MM.1S (cell line): ENCODE results near the gene ERMAP.
A peak's percentile ranks its signal among the peaks of the same experiment; 100 is the strongest.

ENCODE experiments used
- DNase-seq: peaks from one replicate; pipeline ENCODE4 v3.0.0-alpha.2; 2015
- H2AFZ ChIP-seq: fragments of 300-600 bp; sonication (generic); 2 replicates; pipeline ENCODE4 v1.6.0; 2016; ENCODE audit warnings: antibody characterized with exemption, low read length
- H3F3A ChIP-seq: fragments of 300-600 bp; sonication (generic); 2 replicates; pipeline ENCODE4 v1.6.1; 2016; ENCODE audit warnings: mild to moderate bottlenecking, antibody characterized with exemption, low read length, moderate library complexity, mixed read lengths; ENCODE audit not compliant: insufficient read depth
- H3K27ac ChIP-seq: fragments of 300-600 bp; sonication (generic); 2 replicates; pipeline ENCODE4 v1.5.1; 2016; ENCODE audit warnings: mild to moderate bottlenecking, low read length
- H3K27me3 ChIP-seq: fragments of 300-600 bp; sonication (generic); replicated peaks from 2 replicates; pipeline ENCODE4 v1.6.0; 2016; ENCODE audit warnings: low read length; ENCODE audit not compliant: insufficient read depth
- H3K36me3 ChIP-seq: fragments of 300-600 bp; sonication (generic); replicated peaks from 2 replicates; pipeline ENCODE4 v1.6.1; 2016; ENCODE audit warnings: mild to moderate bottlenecking, low read length, mixed read lengths; ENCODE audit not compliant: insufficient read depth
- H3K4me1 ChIP-seq: fragments of 300-600 bp; sonication (generic); 2 replicates; pipeline ENCODE4 v1.6.1; 2016; ENCODE audit warnings: low read length, mixed read lengths
- H3K4me2 ChIP-seq: fragments of 300-600 bp; sonication (generic); 2 replicates; pipeline ENCODE4 v1.6.0; 2016; ENCODE audit warnings: low read depth, low read length
- H3K4me3 ChIP-seq: fragments of 300-600 bp; sonication (generic); 2 replicates; pipeline ENCODE4 v1.5.1; 2016; ENCODE audit warnings: low read length, mixed read lengths
- H3K79me2 ChIP-seq: fragments of 300-600 bp; sonication (generic); 2 replicates; pipeline ENCODE4 v1.6.1; 2016; ENCODE audit warnings: mixed run types, low read length, mixed read lengths
- H3K9ac ChIP-seq: fragments of 300-600 bp; sonication (generic); 2 replicates; pipeline ENCODE4 v1.6.1; 2016; ENCODE audit warnings: low read length, mixed read lengths
- H3K9me2 ChIP-seq: fragments of 300-600 bp; sonication (generic); replicated peaks from 2 replicates; pipeline ENCODE4 v1.6.1; 2016; ENCODE audit warnings: mild to moderate bottlenecking, low read length, mixed read lengths; ENCODE audit not compliant: insufficient read depth
- H3K9me3 ChIP-seq: fragments of 300-600 bp; sonication (generic); replicated peaks from 2 replicates; pipeline ENCODE4 v1.6.1; 2016; ENCODE audit warnings: mild to moderate bottlenecking, low read length, mixed read lengths; ENCODE audit not compliant: insufficient read depth
- H4K20me1 ChIP-seq: fragments of 300-600 bp; sonication (generic); 2 replicates; pipeline ENCODE4 v1.6.1; 2016; ENCODE audit warnings: mild to moderate bottlenecking, low read length, moderate library complexity, mixed read lengths; ENCODE audit not compliant: insufficient read depth
- EZH2 ChIP-seq: fragments of 300-600 bp; sonication (generic); optimal IDR thresholded peaks from 2 replicates; pipeline ENCODE3; 2017; ENCODE audit warnings: low read depth, mild to moderate bottlenecking, antibody characterized with exemption, low read length, mixed read lengths
- EZH2phosphoT487 ChIP-seq: fragments of 300-600 bp; sonication (generic); IDR thresholded peaks from 2 replicates; pipeline ENCODE4 v1.6.1; 2018; ENCODE audit warnings: antibody characterized with exemption, low read length
- TF ChIP-seq, protein P1 (sequence below): fragments of 300-600 bp; sonication (generic); IDR thresholded peaks from 2 replicates; pipeline ENCODE4 v1.5.1; 2016; ENCODE audit warnings: antibody characterized with exemption, low read length, mixed read lengths

ERMAP gene

DNA sequence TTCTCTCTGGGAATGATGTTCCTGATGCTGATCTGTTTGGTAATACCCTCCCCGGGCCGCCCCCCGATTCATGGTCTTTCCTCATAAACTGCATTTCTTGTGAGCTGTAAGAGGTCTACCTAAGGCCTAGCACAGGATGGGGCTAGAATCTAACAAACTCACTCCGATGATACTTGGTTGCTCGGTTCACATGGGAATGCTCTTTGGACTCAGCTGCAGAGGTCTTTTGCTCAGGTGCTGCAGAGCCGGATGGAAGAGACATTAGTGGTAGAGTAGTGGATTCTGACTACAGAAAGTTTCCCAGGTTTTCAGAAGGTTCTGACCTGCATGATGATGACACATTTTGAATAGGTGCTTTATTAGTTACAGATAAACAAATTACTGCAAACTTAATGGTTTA lies 40.4 kb upstream of the ERMAP start:
- Histone ChIP-seq H4K20me1 (no peaks in the 10 kb centered on the region), H3K4me2 (no peak overlapping the region), H3K36me3 (peaks cover 11% of the 10 kb centered on the region), H3K27me3 (no peaks in the 10 kb centered on the region), H3K4me1 (peaks cover 6% of the 10 kb centered on the region), H3K79me2 (peaks cover 12% of the 10 kb centered on the region), H3K9ac (no peak overlapping the region), H3K27ac (no peak overlapping the region), H3K9me2 (no peaks in the 10 kb centered on the region), H2AFZ (no peak overlapping the region), H3F3A (no peaks in the 10 kb centered on the region), H3K4me3 (no peak overlapping the region), H3K9me3 (no peaks in the 10 kb centered on the region)
- TF ChIP-seq, protein P1, sequence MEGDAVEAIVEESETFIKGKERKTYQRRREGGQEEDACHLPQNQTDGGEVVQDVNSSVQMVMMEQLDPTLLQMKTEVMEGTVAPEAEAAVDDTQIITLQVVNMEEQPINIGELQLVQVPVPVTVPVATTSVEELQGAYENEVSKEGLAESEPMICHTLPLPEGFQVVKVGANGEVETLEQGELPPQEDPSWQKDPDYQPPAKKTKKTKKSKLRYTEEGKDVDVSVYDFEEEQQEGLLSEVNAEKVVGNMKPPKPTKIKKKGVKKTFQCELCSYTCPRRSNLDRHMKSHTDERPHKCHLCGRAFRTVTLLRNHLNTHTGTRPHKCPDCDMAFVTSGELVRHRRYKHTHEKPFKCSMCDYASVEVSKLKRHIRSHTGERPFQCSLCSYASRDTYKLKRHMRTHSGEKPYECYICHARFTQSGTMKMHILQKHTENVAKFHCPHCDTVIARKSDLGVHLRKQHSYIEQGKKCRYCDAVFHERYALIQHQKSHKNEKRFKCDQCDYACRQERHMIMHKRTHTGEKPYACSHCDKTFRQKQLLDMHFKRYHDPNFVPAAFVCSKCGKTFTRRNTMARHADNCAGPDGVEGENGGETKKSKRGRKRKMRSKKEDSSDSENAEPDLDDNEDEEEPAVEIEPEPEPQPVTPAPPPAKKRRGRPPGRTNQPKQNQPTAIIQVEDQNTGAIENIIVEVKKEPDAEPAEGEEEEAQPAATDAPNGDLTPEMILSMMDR, result no peak
- TF ChIP-seq EZH2, result no peak
- no peak for TF ChIP-seq EZH2phosphoT487
- no peak for DNase-seq

DNA sequence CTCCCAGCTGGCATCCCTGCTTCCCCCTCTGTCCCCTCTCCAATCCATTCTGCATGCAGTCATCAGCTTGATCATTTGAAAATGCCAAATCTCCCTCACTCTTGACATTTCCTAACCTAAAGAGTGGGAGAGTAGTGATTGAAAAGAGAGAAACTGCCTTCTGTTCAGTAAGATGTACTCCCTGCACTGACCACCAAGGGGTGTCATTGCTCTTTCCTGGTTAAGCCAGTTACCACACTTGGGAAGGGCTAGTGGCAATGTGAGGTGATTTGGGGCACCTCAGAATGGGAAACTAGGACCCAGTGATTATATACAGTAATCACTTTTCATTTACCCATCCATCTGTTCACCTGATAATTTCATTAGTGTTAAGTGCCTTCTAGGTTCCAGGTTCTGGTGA lies 39.1 kb upstream of the ERMAP start:
- DNase-seq, result peak; percentile 24
- Histone ChIP-seq H3F3A (no peaks in the 10 kb centered on the region), H3K4me2 (no peak overlapping the region), H3K79me2 (no peaks in the 10 kb centered on the region), H3K27ac (no peak overlapping the region), H2AFZ (no peak overlapping the region), H3K9ac (no peak overlapping the region), H3K9me3 (no peaks in the 10 kb centered on the region), H4K20me1 (no peaks in the 10 kb centered on the region), H3K4me3 (no peak overlapping the region), H3K4me1 (peaks cover 6% of the 10 kb centered on the region), H3K27me3 (no peaks in the 10 kb centered on the region), H3K36me3 (peaks cover 11% of the 10 kb centered on the region), H3K9me2 (no peaks in the 10 kb centered on the region)
- no peak for TF ChIP-seq EZH2phosphoT487
- TF ChIP-seq EZH2, result no peak
- TF ChIP-seq, protein P1, result peak; percentile 67

DNA sequence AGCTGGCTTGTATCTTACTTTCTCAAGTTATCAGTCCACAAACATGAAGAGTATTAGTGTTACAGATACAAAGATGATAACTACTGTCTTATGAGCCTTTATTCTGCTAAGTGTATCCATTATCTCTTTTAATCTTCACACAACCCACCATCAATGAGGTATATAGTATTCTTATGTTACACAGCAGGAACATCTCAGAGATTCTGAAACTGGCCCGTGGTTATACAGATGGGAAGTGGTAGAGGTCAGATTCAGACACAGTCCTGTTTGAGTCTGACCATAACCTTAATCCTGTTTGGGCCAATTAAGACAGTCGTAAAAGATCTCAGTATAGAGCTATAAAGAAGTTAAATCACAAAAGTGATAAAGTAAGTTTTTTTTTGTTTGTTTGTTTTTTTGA lies 37.2 kb upstream of the ERMAP start:
- Histone ChIP-seq H3K4me3 (no peak overlapping the region), H3K36me3 (peaks cover 7% of the 10 kb centered on the region), H3K4me1 (peaks cover 6% of the 10 kb centered on the region), H3K9me2 (no peaks in the 10 kb centered on the region), H3K4me2 (no peak overlapping the region), H3K27ac (no peak overlapping the region), H3F3A (no peaks in the 10 kb centered on the region), H4K20me1 (no peaks in the 10 kb centered on the region), H3K9ac (no peak overlapping the region), H3K79me2 (no peaks in the 10 kb centered on the region), H3K27me3 (no peaks in the 10 kb centered on the region), H2AFZ (no peak overlapping the region), H3K9me3 (no peaks in the 10 kb centered on the region)
- TF ChIP-seq EZH2 (no peak), EZH2phosphoT487 (no peak)
- TF ChIP-seq, protein P1, result no peak
- DNase-seq, result peak; percentile 41
